Stimulated activated CD8-positive, alpha-beta memory T cell treated with anti-CD3 and anti-CD28 coated beads, Interleukin-15, amount 100 ng/mL, for 48 hours (primary cell): ENCODE results near the gene LMTK3.
"Not testable (repeated sequence)": the region's sequence is repeated elsewhere in the genome, so short reads cannot be mapped to it uniquely, and the experiment has no call there.

Experiments used
- DNase-seq, 2 donors: peaks; one replicate each; pipeline ENCODE4 v3.0.0-alpha.2; 2020; ENCODE audit warnings: low read depth in 2 of 2

LMTK3 gene

DNA sequence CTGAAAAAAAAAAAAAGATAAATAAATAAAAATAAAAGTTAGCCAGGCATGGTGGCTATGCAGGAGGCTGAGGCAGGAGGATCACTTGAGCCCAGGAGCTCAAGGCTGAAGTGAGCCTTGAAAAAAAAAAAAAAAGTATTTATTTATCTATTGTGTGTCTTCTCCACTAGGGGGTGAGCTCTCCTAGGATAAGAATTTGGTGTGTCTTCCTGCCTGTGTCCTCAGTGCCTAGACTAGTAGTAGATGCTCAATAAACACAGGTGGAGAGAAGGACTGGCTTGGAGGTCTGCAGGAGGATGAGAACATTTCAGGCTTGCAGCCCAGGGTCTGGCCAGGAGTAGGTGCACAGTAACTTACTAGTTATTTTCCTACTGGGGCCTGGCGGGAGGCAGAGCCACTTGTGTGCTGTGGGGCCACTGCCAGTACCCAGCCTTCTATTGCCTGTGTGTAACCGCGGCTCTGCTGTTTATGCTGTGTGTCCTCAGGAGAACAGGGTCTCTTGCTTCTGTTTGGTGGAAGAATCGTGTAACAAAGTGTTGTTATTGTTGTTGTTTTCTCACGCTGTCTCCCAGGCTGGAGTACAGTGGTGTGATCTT is 5.4 kb downstream of the LMTK3 start:
- no peak for DNase-seq

DNA sequence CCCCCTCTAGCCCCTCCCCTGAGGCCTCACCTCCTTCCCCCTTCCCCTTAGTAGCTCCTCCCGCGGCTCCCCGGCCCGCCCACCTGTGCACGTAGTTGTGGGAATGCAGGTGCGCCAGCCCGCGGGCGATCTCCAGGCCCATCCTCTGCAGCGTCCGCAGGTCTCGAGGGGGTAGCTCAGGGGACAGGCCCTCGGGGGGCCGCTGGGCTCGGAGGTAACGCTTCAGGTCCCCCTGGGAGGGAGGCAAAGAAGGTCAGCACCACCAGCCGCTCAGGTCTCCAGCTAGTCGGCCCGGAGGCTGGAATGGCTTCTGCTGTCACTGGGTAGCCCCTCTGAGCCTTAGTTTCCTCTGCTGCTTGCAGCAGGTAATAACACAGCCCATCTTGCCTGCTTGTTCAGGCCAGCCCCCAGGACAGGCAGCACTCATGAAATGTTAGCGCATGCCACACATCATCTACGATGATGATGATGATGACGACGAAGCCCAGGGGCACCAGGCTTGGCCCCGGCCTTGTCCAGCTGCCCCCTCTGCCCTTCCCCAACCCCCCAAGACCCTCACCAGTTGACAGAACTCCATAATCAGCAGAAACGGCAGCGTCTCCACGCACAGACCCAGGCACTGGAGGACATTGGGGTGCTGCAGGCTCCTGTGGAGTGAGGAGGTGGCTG is 9.2 kb downstream of the LMTK3 start:
- DNase-seq, result no peak

DNA sequence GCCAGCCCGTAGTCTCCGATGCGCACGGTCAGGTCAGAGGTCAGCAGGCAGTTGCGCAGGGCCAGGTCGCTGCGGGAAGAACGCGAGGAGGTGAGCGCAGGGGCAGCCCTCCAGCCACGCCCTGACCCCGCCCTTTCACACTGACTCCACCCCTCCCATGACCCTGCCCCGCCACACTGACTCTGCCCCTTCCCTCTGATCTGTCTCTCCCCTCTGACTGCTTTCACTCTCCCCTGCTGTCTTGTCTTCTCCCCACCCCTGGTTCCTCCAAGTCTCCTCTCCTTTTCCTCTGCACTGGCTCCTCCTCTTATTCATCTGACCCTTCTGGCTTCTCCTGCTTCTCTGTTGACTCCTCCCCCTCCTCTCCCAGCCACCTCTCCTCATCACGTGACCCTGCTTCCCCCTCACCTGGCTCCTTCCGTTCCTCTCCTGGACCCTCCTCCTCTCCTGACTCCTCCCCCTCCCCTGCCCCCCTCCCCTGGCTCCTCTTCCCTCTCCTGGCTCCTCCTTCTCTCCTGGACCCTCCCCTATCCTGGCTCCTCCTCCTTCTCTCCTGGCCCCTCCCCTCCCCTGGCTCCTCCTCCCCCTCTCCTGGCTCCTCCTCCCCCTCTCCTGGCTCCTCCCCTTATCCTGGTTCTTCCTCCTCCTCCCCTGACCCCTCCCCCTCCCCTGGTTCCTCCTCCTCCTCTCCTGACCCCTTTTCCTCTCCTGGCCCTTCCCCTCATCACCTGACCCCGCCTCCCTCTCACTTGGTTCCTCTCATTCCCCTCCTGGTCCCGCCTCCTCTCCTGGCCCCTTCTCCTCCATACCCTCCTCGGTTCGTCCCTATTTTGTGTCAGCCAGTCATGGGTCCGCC is 9.9 kb downstream of the LMTK3 start:
- DNase-seq, result peak in 1 of 2 donors; percentile 60

- no peak for DNase-seq
Observed at GRCh38 chr19:48500830-48501493, 10.7 kb downstream of the LMTK3 start.

DNA sequence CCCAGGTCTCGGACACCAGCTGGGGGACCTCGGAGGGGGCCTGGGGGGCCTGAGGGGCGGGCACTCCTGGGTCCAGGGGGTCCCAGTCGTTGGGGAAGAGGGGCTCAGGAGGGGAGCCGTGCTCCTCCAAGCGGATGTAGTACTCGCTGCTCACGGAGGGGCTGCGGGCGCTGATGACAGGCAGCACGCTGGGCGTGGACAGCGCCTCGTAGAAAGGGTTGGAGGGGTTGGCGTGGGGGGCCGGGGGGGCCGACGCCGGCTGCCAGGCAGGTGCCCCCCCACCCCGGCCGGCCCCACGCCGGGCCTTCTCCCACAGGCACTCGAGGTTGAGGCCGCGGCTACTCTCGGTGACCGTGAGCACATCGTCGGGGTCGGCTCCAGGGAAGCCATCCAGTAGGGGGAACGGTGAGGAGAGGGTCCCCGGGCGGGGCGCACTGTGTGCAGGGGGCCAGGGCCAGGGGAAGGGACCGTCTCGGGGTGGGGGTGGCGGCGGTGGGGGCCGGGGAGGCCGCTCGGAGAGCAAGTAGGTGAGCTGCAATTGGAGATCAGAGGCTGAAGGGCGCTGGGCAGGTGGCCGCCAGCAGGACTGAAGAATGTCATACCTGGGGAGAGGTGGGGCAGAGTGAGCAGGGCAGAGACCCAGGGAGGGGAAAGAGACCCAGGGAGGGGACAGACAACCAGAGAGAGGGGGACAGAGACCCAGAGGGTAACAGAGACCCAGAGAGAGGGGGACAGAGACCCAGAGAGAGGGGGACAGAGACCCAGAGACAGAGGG is 12.1 kb downstream of the LMTK3 start:
- DNase-seq, result no peak

GRCh38 chr19:48498595-48499311 is 12.9 kb downstream of the LMTK3 start:
- no peak for DNase-seq

- no peak for DNase-seq
Observed at GRCh38 chr19:48497728-48498594, 13.7 kb downstream of the LMTK3 start.

DNA sequence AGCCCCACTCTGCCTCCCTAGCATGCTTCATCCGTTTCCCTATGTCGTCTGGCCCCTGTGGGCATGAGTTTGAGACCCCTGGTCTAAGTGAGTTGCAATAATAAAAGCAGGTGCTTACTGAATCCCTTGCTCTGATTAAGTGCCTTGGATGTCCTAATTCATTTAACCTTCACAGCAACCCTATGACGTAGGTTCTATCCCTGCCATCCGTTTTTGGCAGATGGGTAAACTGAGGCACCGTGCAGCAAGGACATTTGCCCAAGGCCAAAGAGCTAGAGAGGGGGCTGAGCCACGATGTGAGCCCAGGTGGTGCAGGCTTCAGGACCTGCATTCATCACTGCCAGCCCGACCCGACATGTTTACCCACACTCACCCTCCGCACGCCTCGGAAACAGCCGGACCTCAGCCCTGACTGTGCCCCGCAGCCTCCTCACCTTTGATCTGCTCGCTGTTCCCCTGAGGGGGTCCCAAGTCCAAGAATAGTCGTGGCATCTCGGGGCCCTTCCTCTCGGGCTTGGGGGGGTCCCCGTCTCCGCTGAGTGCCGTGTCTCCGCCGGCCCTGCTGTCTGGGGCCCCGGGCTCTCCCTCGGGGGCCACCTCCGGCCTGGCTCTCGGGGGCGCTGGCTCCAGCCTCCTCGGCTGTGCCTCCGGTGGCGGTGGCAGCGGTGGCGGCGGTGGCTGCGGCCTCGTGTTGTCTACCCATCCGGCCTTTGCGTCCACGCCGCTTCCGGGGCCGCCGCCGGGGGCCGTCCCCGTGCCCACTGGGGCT is 14.5 kb downstream of the LMTK3 start:
- DNase-seq, result no peak

GRCh38 chr19:48495396-48495795 is 16.2 kb downstream of the LMTK3 start:
- DNase-seq, result no peak

GRCh38 chr19:48493718-48494401 is 17.8 kb downstream of the LMTK3 start:
- DNase-seq, result no peak

DNA sequence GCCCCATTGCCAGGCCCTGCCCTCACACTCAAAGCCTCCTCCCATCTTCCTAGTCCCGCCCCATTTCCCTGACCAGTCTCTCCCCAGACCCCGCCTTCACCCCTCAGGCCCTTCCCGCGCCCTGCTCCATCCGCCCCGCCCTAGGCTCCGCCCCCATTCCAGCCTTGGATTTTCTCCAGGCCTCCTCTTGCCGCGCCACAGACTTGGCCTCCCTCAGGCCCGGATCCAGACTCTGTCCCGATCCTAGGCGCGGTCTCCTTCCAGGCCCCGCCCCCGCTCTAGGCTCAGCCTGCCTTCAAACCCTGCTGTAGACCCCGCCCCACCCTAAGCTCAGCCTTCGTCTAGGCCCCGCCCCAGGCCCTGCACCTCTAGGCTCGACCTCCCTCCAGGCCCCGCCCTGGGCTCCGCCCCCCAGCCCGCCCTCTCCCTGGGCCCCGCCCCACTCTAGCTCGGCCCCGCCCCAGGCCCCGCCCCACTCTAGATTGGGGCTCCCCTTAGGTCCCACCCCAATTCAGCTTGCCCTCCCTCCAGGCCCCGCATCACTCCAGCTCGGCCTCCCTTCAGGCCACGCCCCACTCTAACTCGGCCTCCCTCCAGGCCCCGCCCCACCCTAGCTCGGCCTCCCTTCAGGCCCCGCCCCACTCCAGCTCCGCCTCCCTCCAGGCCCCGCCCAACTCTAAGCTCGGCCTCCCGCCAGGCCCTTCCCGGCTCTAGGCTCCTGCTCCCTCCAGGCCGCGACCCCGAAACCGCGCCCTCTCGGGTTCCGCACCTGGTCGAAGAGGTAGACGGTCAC is 18.5 kb downstream of the LMTK3 start:
- peak; percentile 65 to 82 for DNase-seq

DNA sequence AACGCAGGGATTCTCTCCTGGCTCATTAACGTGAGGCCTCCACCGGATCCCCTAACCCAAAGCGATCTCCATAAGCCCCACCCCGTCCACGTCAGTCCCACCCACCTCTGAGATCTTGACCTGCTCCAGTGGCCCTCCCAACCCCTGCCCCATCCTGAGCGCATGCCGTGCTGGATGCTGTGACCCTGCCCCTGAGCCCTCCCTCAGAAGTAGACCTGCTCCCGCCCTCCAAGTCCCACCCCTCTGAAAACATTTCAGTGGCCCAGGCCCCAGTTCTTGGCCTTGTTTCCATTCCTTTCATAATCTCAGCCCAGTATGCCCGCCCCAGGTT is 19.9 kb downstream of the LMTK3 start:
- no peak for DNase-seq

GRCh38 chr19:48490981-48491792 is 20.4 kb downstream of the LMTK3 start:
- DNase-seq, result peak in 1 of 2 donors; percentile 28

GRCh38 chr19:48489608-48490216 is 21.9 kb downstream of the LMTK3 start:
- DNase-seq, result peak; percentile 69 to 71

DNA sequence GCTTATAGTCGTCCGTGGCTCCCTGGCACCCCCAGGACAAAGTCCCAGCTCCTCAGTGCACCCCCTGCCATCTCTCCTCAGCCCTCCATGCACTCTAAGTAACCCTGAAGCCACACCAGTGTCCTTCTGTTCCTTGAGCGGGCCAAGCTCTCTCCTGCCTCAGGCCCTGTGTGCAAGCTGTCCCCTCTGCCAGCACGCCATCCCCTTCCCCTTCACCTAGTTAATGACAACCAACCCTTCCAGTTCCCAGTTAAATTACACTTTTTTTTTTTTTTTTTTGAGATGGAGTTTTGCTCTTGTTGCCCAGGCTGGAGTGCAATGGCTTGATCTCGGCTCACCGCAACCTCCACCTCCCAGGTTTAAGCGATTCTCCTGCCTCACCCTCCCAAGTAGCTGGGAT is 23.2 kb downstream of the LMTK3 start:
- not testable (repeated sequence) for DNase-seq

DNA sequence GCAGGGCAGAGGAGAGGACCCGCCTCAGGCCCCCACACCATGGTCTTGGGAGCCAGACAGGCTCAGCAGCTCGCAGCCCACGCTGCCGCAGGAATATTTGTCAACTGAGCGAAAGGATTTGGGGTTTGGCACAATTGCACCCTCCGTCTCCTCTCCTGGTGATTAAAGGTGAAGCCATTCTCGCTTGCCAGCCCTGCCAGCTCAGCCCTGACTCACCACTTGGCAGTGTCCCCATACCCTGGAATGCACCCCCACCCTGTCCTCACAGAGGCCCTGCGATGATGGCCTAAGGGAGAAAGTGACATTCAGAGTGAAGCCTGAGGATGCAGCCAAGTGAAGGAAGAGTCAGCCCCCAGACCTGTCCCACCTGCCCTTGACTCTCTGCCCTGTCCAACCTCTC is 23.7 kb downstream of the LMTK3 start:
- DNase-seq, result no peak
